Skin epidermis (tissue), 12 donors: ENCODE data around the gene GLB1L3.
"Not testable (repeated sequence)": the region's sequence is repeated elsewhere in the genome, so short reads cannot be mapped to it uniquely, and the experiment has no call there.

Experiments
- H3K27ac ChIP-seq, 21 experiments: fragments of 200-600 bp; sonication (generic) in 11 of 21; one replicate each; pipeline ENCODE4 v1.5.0; 2020; ENCODE audit warnings: mild to moderate bottlenecking in 3 of 21, inconsistent platforms in 2 of 21, moderate library complexity in 2 of 21
- H3K4me3 ChIP-seq, 7 experiments: fragments of 200-600 bp; sonication (generic) in 2 of 7; one replicate each; pipeline ENCODE4 v1.5.0; 2020; ENCODE audit warnings: inconsistent platforms in 2 of 7, mild to moderate bottlenecking in 2 of 7, moderate library complexity in 1 of 7

GLB1L3 gene

GRCh38 chr11:134338068-134338467 is 61.9 kb downstream of the GLB1L3 start:
- Histone ChIP-seq H3K27ac (no peak overlapping the region), H3K4me3 (no peak overlapping the region)

GRCh38 chr11:134338654-134339053 is 62.5 kb downstream of the GLB1L3 start:
- Histone ChIP-seq H3K4me3 (no peak overlapping the region), H3K27ac (no peak overlapping the region)

- Histone ChIP-seq H3K27ac (no peak overlapping the region), H3K4me3 (no peak overlapping the region)
Observed at GRCh38 chr11:134339756-134340155, 63.6 kb downstream of the GLB1L3 start.

- no peak overlapping the region for H3K27ac ChIP-seq
Observed at GRCh38 chr11:134340354-134340964, 64.3 kb downstream of the GLB1L3 start.

GRCh38 chr11:134341805-134342571 is 65.8 kb downstream of the GLB1L3 start:
- Histone ChIP-seq H3K4me3 (no peak overlapping the region), H3K27ac (no peak overlapping the region)

More at GRCh38 chr11:134340354-134340964, 64.3 kb downstream of the GLB1L3 start:
- no peak overlapping the region for H3K4me3 ChIP-seq

- no peak overlapping the region for H3K4me3 ChIP-seq
- H3K27ac ChIP-seq = no peak overlapping the region
Observed at GRCh38 chr11:134342572-134343340, 66.6 kb downstream of the GLB1L3 start.

GRCh38 chr11:134343646-134344045 is 67.5 kb downstream of the GLB1L3 start:
- H3K4me3 ChIP-seq = no peak overlapping the region
- no peak overlapping the region for H3K27ac ChIP-seq

GRCh38 chr11:134344497-134345236 is 68.5 kb downstream of the GLB1L3 start:
- not testable (repeated sequence) for H3K4me3 ChIP-seq, H3K27ac ChIP-seq

- no peak overlapping the region for H3K4me3 ChIP-seq
- H3K27ac ChIP-seq = no peak overlapping the region
Observed at GRCh38 chr11:134345237-134345550, 69.0 kb downstream of the GLB1L3 start.

GRCh38 chr11:134346101-134346975 is 70.2 kb downstream of the GLB1L3 start:
- Histone ChIP-seq H3K27ac (no peak overlapping the region), H3K4me3 (no peak overlapping the region)

GRCh38 chr11:134346976-134347350 is 70.8 kb downstream of the GLB1L3 start:
- Histone ChIP-seq H3K4me3 (no peak overlapping the region), H3K27ac (no peak overlapping the region)

- no peak overlapping the region for H3K4me3 ChIP-seq
Observed at GRCh38 chr11:134347441-134347840, 71.3 kb downstream of the GLB1L3 start.

GRCh38 chr11:134349109-134349801 is 73.1 kb downstream of the GLB1L3 start:
- no peak overlapping the region for H3K4me3 ChIP-seq
- H3K27ac ChIP-seq = peak overlapping the region in 1 of 21 experiments; percentile 36

More at GRCh38 chr11:134347441-134347840, 71.3 kb downstream of the GLB1L3 start:
- no peak overlapping the region for H3K27ac ChIP-seq

- peak overlapping the region in 1 of 21 experiments; percentile 36 for H3K27ac ChIP-seq
- H3K4me3 ChIP-seq = no peak overlapping the region
Observed at GRCh38 chr11:134349802-134350355, 73.7 kb downstream of the GLB1L3 start.

- peak overlapping the region in 1 of 21 experiments; percentile 36 for H3K27ac ChIP-seq
Observed at GRCh38 chr11:134350381-134350780, 74.2 kb downstream of the GLB1L3 start.

GRCh38 chr11:134352111-134352510 is 75.9 kb downstream of the GLB1L3 start:
- no peak overlapping the region for H3K27ac ChIP-seq
- no peak overlapping the region for H3K4me3 ChIP-seq

More at GRCh38 chr11:134350381-134350780, 74.2 kb downstream of the GLB1L3 start:
- H3K4me3 ChIP-seq = no peak overlapping the region

- Histone ChIP-seq H3K27ac (no peak overlapping the region), H3K4me3 (no peak overlapping the region)
Observed at GRCh38 chr11:134355136-134355535, 79.0 kb downstream of the GLB1L3 start.

- no peak overlapping the region for H3K27ac ChIP-seq
- no peak overlapping the region for H3K4me3 ChIP-seq
Observed at GRCh38 chr11:134355656-134356055, 79.5 kb downstream of the GLB1L3 start.
